NCI-H345 treated with DMSO at 0.1 percent for 48 hours (cell line): ENCODE measurements around the gene KRTAP4-7.
"Not testable (repeated sequence)": the region's sequence is repeated elsewhere in the genome, so short reads cannot be mapped to it uniquely, and the experiment has no call there.

Experiments
- DNase-seq: peaks from one replicate; lab custom pipeline; 2025; ENCODE audit not compliant: unreplicated experiment; lab: John Stamatoyannopoulos, UW

The KRTAP4-7 gene

GRCh38 chr17:41084100-41084856 lies at the start of gene KRTAP4-7:
Gene KRTAP4-7, plus strand, starts transcription at chr17:41084150. Its CDS starts 57 bp downstream, at chr17:41084207.
- not testable (repeated sequence) for DNase-seq

- DNase-seq, result not testable (repeated sequence)
Measured at GRCh38 chr17:41034346-41034935, 49.5 kb upstream of the KRTAP4-7 start, which contains the start of gene KRTAP1-3. Gene KRTAP1-3, minus strand, starts transcription at chr17:41034874. Its CDS starts 53 bp downstream, at chr17:41034821.

GRCh38 chr17:41037853-41038350 lies 46.0 kb upstream of the KRTAP4-7 start:
- no peak for DNase-seq

- not testable (repeated sequence) for DNase-seq
Measured at GRCh38 chr17:41040783-41041571, 43.0 kb upstream of the KRTAP4-7 start, which contains the start of gene KRTAP1-1. Gene KRTAP1-1, minus strand, starts transcription at chr17:41041450. Its CDS starts 53 bp downstream, at chr17:41041397.

DNA sequence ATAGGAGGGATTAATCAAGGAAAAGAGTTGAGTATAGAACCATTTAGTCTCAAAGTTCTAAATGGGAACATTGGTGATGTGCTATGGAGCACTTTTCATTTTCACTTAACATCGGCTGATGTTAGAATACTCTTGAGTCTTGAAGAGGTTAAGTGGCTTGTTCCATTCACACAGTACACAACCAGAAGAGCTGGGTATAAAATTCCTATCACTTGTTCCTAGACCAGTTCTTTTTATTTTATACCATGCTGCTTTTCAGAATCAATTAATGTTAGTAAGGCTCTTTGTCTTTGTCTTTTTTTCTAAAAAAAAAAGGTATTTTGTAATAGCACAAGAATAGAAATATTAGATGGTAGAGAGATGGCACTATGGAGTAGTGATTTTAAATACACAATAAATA lies 41.0 kb upstream of the KRTAP4-7 start:
- DNase-seq, result no peak

DNA sequence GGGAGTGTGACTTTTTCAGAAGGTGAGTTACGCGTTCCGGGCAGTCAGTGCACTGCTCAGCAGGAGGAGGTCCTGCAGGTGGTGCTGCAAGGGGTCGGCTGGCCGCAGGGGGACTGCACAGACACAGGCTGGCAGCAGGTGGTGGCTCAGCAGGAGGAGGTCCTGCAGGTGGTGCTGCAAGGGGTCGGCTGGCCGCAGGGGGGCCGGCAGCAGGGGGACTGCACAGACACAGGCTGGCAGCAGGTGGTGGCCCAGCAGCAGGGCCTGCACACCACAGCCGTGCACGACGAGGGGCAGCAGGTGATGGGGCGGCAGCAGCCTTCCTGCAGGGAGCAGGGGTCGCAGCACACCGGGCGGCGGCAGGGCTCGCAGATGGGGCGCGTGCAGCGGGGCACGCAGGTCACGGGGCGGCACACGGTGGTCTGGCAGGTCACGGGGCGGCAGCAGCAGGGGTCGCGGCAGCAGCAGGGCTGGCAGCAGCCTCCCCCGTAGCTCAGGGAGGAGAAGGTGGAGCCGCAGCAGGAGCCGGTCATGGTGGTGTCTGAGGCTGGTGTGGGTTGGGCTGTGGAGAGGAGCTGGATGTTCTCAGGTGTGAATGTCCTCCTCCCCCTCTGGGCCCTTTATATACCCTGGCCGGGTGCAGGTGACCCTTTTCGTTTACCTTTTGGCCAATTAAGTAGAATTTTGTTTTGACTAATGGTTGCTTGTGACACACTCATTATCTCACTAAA lies 37.0 kb upstream of the KRTAP4-7 start, which contains the start of gene KRTAP2-1:
TSS of gene KRTAP2-1 (minus strand) at position 582 of the 731 bp plus-strand sequence. CDS start at position 533, 49 bp downstream.
- not testable (repeated sequence) for DNase-seq

GRCh38 chr17:41048441-41048840 lies 35.5 kb upstream of the KRTAP4-7 start:
- no peak for DNase-seq

- DNase-seq, result no peak
Measured at GRCh38 chr17:41049110-41049509, 34.8 kb upstream of the KRTAP4-7 start.

GRCh38 chr17:41052566-41052965 lies 31.4 kb upstream of the KRTAP4-7 start:
- DNase-seq, result no peak

DNA sequence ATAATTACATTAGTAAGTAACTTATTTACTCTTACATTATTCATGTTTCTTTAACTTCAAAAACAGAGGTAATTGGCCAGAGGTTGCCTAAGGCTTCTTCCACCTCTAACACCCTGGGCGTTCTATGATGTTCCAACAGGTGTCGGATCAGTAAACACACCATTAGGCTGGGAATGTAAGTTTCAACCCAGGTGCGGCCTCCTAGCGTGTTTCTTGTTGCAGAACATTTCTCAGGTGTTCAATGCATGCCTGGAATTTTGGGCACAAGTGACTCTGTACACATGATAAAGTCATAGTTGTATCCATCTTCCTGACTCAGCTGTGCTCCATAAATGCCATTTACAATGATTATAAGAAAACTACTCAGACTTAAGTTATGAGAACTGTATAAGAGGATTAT lies 29.9 kb upstream of the KRTAP4-7 start:
- no peak for DNase-seq

GRCh38 chr17:41054556-41054955 lies 29.4 kb upstream of the KRTAP4-7 start:
- not testable (repeated sequence) for DNase-seq

DNA sequence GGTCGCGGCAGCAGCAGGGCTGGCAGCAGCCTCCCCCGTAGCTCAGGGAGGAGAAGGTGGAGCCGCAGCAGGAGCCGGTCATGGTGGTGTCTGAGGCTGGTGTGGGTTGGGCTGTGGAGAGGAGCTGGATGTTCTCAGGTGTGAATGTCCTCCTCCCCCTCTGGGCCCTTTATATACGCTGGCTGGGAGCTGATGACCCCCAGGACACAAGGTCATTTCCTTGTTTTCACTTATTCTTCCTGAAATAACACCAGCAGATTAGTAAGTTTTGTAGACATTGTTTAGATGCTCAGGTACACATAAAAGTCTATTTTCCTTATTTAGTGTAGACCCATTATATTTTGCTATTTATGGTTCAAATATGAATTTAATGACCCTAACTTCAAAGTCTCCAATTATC lies 28.8 kb upstream of the KRTAP4-7 start, which contains the start of gene KRTAP2-2:
TSS of gene KRTAP2-2 (minus strand) at position 101 of the 400 bp plus-strand sequence. CDS start at position 82, 19 bp downstream.
- not testable (repeated sequence) for DNase-seq

DNA sequence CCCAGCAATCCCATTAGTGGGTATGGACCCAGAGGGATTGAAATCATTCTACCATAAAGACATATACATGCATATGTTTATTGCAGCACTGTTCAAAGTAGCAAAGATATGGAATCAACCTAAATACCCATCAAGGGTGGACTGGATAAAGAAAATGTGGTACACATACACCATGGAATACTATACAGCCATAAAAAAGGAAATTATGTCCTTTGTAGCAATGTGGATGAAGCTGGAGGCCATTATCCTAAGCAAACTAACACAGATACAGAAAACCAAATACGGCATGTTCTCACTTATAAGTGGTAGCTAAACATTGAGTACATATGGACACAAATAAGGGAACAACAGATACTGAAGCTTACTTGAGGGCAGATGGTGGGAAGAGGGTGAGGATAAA lies 26.4 kb upstream of the KRTAP4-7 start:
- no peak for DNase-seq

DNA sequence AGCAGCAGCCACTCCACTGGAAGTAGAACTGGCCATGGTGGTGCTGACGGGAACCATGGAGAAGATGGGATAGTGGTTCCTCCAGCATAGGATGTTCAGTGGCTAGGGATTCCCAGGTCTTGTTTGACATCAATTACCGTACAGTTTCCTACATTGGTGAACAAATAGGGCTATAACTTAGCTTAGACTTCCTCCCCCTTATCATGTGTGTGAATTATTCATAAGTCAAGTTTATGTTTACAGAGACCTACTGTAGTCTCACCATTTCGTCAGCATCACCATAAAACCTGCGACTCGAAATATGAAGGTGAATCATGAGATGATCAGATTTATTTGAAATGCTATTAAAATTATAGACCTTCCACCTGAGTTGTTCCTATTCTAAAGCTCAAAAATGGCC lies 25.2 kb upstream of the KRTAP4-7 start:
- DNase-seq, result no peak

DNA sequence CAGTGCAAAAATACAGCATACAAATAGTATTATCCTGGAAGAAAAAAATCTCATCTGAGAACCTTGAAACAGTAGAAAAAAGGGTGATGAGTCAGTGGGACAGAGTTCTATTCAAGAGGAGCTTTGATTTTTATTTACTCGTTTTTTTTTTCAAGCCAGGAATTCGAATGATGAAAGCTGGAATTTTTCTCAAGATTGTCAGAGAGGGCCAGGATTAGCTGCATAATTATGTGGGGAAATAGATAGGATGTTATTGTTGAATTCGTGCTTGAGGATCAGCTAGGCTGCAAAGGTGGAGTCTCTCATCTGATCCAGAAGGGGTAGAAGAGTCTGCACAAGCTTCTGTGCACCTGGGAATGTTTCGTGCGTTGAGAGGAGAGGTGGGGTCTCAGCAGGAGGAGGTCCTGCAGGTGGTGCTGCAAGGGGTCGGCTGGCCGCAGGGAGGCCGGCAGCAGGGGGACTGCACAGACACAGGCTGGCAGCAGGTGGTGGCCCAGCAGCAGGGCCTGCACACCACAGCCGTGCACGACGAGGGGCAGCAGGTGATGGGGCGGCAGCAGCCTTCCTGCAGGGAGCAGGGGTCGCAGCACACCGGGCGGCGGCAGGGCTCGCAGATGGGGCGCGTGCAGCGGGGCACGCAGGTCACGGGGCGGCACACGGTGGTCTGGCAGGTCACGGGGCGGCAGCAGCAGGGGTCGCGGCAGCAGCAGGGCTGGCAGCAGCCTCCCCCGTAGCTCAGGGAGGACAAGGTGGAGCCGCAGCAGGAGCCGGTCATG lies 24.5 kb upstream of the KRTAP4-7 start:
- DNase-seq, result not testable (repeated sequence)

- DNase-seq, result no peak
Measured at GRCh38 chr17:41060052-41060604, 23.8 kb upstream of the KRTAP4-7 start, which contains the start of gene KRTAP2-3. Gene KRTAP2-3, minus strand, starts transcription at chr17:41060114. Its CDS starts 64 bp downstream, at chr17:41060050.

DNA sequence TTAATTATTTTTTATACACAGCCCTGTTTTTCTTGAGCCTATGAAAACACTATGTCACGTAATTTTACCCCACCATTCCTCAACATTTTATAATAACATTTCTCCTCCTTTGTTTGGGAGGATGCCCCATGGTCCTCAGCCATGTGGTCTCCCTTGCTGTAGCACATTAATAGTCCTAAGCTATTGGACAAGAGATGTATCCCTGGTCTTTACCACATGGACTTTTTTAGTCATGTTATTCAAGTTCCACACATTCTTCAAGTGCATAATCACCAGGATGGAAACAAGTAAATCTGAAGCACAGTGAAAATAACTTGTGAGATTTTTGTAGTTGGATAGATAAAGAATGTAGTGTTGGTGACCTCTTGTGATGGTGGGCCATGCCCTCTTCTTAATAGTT lies 22.0 kb upstream of the KRTAP4-7 start:
- DNase-seq, result no peak

- no peak for DNase-seq
Measured at GRCh38 chr17:41063449-41063848, 20.5 kb upstream of the KRTAP4-7 start.

DNA sequence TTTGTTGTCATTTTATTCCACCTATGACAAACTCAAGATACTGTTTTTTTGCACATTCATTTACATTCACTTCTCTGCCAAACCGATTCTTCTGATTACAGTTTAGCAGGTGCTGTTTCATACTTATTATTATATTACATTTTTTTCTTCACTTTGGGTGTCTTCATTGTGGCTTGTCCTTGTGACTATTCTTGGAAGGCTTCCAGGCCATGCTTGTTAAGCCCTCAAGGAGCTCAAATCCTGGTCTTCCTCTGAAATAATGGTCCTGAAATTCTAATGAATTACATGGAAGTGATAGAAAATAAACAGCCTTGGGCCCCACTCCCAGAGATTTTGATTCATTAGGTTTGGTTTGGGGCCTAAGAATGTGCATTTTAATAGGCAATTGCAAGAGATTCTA lies 19.6 kb upstream of the KRTAP4-7 start:
- DNase-seq, result no peak
